ENCODE measurements around the gene SP140.
"Not testable (repeated sequence)": the region's sequence is repeated elsewhere in the genome, so short reads cannot be mapped to it uniquely, and the experiment has no call there.

DNA sequence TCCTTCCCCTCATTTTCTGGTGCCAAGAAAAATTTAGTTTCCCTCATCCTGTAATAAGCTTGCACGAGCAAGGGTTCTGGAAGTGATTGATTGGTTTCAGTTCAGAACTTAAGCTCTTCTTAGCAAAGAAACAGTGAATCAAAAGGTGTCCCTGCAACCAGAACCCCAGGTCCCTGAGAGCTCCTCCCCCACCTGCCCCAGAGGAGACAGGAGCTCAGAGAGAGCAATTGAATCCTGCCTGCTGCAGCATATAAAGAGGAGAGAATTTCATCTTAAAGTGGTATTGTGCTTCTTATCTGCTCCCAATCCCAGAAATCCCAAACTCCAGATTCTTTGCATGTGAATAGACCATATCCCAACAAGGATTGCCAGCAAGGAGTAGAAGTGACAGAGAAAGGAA, 86.1 kb downstream of the SP140 start:
- TF ChIP-seq, protein P1, sequence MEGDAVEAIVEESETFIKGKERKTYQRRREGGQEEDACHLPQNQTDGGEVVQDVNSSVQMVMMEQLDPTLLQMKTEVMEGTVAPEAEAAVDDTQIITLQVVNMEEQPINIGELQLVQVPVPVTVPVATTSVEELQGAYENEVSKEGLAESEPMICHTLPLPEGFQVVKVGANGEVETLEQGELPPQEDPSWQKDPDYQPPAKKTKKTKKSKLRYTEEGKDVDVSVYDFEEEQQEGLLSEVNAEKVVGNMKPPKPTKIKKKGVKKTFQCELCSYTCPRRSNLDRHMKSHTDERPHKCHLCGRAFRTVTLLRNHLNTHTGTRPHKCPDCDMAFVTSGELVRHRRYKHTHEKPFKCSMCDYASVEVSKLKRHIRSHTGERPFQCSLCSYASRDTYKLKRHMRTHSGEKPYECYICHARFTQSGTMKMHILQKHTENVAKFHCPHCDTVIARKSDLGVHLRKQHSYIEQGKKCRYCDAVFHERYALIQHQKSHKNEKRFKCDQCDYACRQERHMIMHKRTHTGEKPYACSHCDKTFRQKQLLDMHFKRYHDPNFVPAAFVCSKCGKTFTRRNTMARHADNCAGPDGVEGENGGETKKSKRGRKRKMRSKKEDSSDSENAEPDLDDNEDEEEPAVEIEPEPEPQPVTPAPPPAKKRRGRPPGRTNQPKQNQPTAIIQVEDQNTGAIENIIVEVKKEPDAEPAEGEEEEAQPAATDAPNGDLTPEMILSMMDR (IDR thresholded peaks at IDR 0.05), result not testable (repeated sequence)
- not testable (repeated sequence) for TF ChIP-seq POLR2A (IDR thresholded peaks at IDR 0.05); POLR2AphosphoS5 (IDR thresholded peaks at IDR 0.05; ENCODE audit: insufficient read depth in 1 of 2, low read depth in 1 of 2)

Measured in vagina (tissue), 2 donors.